Progenitor cell of endocrine pancreas (in vitro differentiated cells): Measurements from ENCODE around the gene KRTAP10-6. TPM values are rescaled to one million over a fixed set of nuclear protein-coding genes. Genes with fewer than 3 reads are reported as not detected.
"Not testable (repeated sequence)": the region's sequence is repeated elsewhere in the genome, so short reads cannot be mapped to it uniquely, and the experiment has no call there.

Experiments
- DNase-seq: peaks from one replicate; pipeline ENCODE4 v3.0.0; 2021; ENCODE audit warnings: low spot score; ENCODE audit not compliant: unreplicated experiment
- H3K27ac Mint-ChIP-seq: 2 replicates; pipeline ENCODE4 v1.8.0; 2021; ENCODE audit warnings: mild to moderate bottlenecking, moderate library complexity, mixed read lengths
- H3K27me3 Mint-ChIP-seq: 2 replicates; pipeline ENCODE4 v1.8.0; 2021; ENCODE audit warnings: mixed read lengths
- H3K36me3 Mint-ChIP-seq: 2 replicates; pipeline ENCODE4 v1.8.0; 2022; ENCODE audit warnings: mixed read lengths; ENCODE audit not compliant: insufficient read depth
- H3K4me1 Mint-ChIP-seq: 2 replicates; pipeline ENCODE4 v1.8.0; 2021; ENCODE audit warnings: low read depth, mixed read lengths
- H3K4me3 Mint-ChIP-seq: 2 replicates; pipeline ENCODE4 v1.8.0; 2021; ENCODE audit warnings: low read depth, mild to moderate bottlenecking, moderate library complexity, mixed read lengths
- H3K9me3 Mint-ChIP-seq: 2 replicates; pipeline ENCODE4 v1.8.0; 2021; ENCODE audit warnings: low read depth, mixed read lengths
- CTCF ChIP-seq: fragments of 200-600 bp; sonication (generic); IDR thresholded peaks from one replicate; pipeline ENCODE4 v1.5.0; 2021; ENCODE audit warnings: antibody characterized with exemption, mild to moderate bottlenecking; ENCODE audit not compliant: unreplicated experiment
- total RNA-seq: library from RNA; stranded (reverse); gene quantifications from 2 replicates; pipeline ENCODE4 v1.2.1, GENCODE V29; 2021

KRTAP10-6 gene
- total RNA-seq, 1 donor from 2014 or later: not detected

- Mint-ChIP-seq H3K9me3 (peaks cover 19% of the 10 kb centered on the region), H3K27me3 (peaks cover 15% of the 10 kb centered on the region), H3K4me1 (no peaks in the 10 kb centered on the region), H3K36me3 (peaks cover 2% of the 10 kb centered on the region), H3K27ac (no peak overlapping the region), H3K4me3 (no peak overlapping the region)
- DNase-seq: no peak
- no peak for TF ChIP-seq CTCF
Observed at GRCh38 chr21:44585892-44586291, 6.4 kb downstream of the KRTAP10-6 start.

GRCh38 chr21:44583800-44584147 is 8.5 kb downstream of the KRTAP10-6 start:
- TF ChIP-seq CTCF: no peak
- Mint-ChIP-seq H3K27ac (no peak overlapping the region), H3K9me3 (peaks cover 19% of the 10 kb centered on the region), H3K36me3 (peaks cover 2% of the 10 kb centered on the region), H3K4me3 (no peak overlapping the region), H3K27me3 (peaks cover 15% of the 10 kb centered on the region), H3K4me1 (no peaks in the 10 kb centered on the region)
- DNase-seq: no peak

GRCh38 chr21:44583089-44583799 is 9.1 kb downstream of the KRTAP10-6 start:
- no peak for DNase-seq
- Mint-ChIP-seq H3K27ac (no peak overlapping the region), H3K36me3 (peaks cover 2% of the 10 kb centered on the region)

GRCh38 chr21:44582055-44582454 is 10.2 kb downstream of the KRTAP10-6 start:
- H3K27ac Mint-ChIP-seq: no peak overlapping the region
- no peak overlapping the region for H3K4me3 Mint-ChIP-seq
- H3K36me3 Mint-ChIP-seq: peaks cover 2% of the 10 kb centered on the region
- no peak for DNase-seq
- TF ChIP-seq CTCF: no peak
- H3K9me3 Mint-ChIP-seq: peaks cover 23% of the 10 kb centered on the region
- H3K4me1 Mint-ChIP-seq: no peaks in the 10 kb centered on the region
- H3K27me3 Mint-ChIP-seq: peaks cover 15% of the 10 kb centered on the region

More at GRCh38 chr21:44583089-44583799, 9.1 kb downstream of the KRTAP10-6 start:
- no peak for TF ChIP-seq CTCF
- peaks cover 15% of the 10 kb centered on the region for H3K27me3 Mint-ChIP-seq
- no peak overlapping the region for H3K4me3 Mint-ChIP-seq
- H3K9me3 Mint-ChIP-seq: peaks cover 20% of the 10 kb centered on the region
- H3K4me1 Mint-ChIP-seq: no peaks in the 10 kb centered on the region

GRCh38 chr21:44581158-44581557 is 11.1 kb downstream of the KRTAP10-6 start:
- H3K4me1 Mint-ChIP-seq: no peaks in the 10 kb centered on the region
- H3K36me3 Mint-ChIP-seq: peaks cover 2% of the 10 kb centered on the region
- no peak overlapping the region for H3K27ac Mint-ChIP-seq
- no peak for DNase-seq
- H3K27me3 Mint-ChIP-seq: peaks cover 12% of the 10 kb centered on the region
- no peak overlapping the region for H3K4me3 Mint-ChIP-seq
- peaks cover 20% of the 10 kb centered on the region for H3K9me3 Mint-ChIP-seq
- no peak for TF ChIP-seq CTCF

- not testable (repeated sequence) for H3K4me3 Mint-ChIP-seq, H3K27me3 Mint-ChIP-seq, H3K27ac Mint-ChIP-seq, DNase-seq, H3K4me1 Mint-ChIP-seq, H3K36me3 Mint-ChIP-seq
- peaks cover 20% of the 10 kb centered on the region for H3K9me3 Mint-ChIP-seq
Observed at GRCh38 chr21:44580231-44580821, 12.0 kb downstream of the KRTAP10-6 start, which contains the start of gene KRTAP10-5. KRTAP10-5 (minus strand) TSS chr21:44580604; CDS start chr21:44580578, 26 bp downstream.
